Suprapubic skin (tissue), 4 donors: ENCODE results near the gene HHAT. TPM values are rescaled to one million over a fixed set of nuclear protein-coding genes. Genes with fewer than 3 reads are reported as not detected.

Experiments used
- DNase-seq, 2 donors: peaks; one replicate each; pipeline ENCODE4 v3.0.0-alpha.2; 2019; ENCODE audit warnings: low spot score in 2 of 2
- H3K27ac ChIP-seq: fragments of 200-600 bp; sonication (generic); one replicate; pipeline ENCODE4 v1.5.1; 2019
- H3K27me3 ChIP-seq: fragments of 200-600 bp; sonication (generic); one replicate; pipeline ENCODE4 v1.5.1; 2019
- H3K36me3 ChIP-seq: fragments of 200-600 bp; sonication (generic); one replicate; pipeline ENCODE4 v1.5.1; 2019
- H3K4me1 ChIP-seq: fragments of 200-600 bp; sonication (generic); one replicate; pipeline ENCODE4 v1.5.1; 2019
- H3K4me3 ChIP-seq: fragments of 200-600 bp; sonication (generic); one replicate; pipeline ENCODE4 v1.5.1; 2019; ENCODE audit warnings: mild to moderate bottlenecking
- H3K9me3 ChIP-seq: fragments of 200-600 bp; sonication (generic); one replicate; pipeline ENCODE4 v1.5.1; 2019
- EP300 ChIP-seq: sonication (generic); formaldehyde crosslinking; IDR thresholded peaks from one replicate; pipeline ENCODE4 v1.6.1; 2017; ENCODE audit warnings: antibody characterized with exemption
- POLR2A ChIP-seq, 2 donors: fragments of 450-650 bp; IDR thresholded peaks; one replicate each; pipeline ENCODE4 v1.6.1; 2017; ENCODE audit warnings: antibody characterized with exemption in 2 of 2, mild to moderate bottlenecking in 2 of 2, moderate library complexity in 2 of 2
- POLR2AphosphoS5 ChIP-seq, 3 donors: sonication (generic); formaldehyde crosslinking; IDR thresholded peaks; one replicate each; pipeline ENCODE4 v1.6.1; 2017; ENCODE audit warnings: antibody characterized with exemption in 3 of 3
- WGBS: methylation state at CpG from one replicate; pipeline ENCODE4 v1.1.5; 2018; 5-methylcytosine and 5-hydroxymethylcytosine counted together
- total RNA-seq, 4 donors: library from RNA; depleted of rRNA; stranded (reverse); fragments of >200 nt; gene quantifications; one replicate each; pipeline ENCODE4 v1.1.0, GENCODE V29; 2016
- TF ChIP-seq, protein P1 (sequence below), 2 donors: fragments of 200-600 bp in 1 of 2; fragments of 450-650 bp in 1 of 2; sonication (generic) in 1 of 2; IDR thresholded peaks; one replicate each; pipeline ENCODE4 v1.5.1; 2016 to 2019; ENCODE audit warnings: antibody characterized with exemption in 2 of 2, mild to moderate bottlenecking in 1 of 2, moderate library complexity in 1 of 2

The HHAT gene
- total RNA-seq, 4 donors from 2014 or later, result 4.1 to 20.0 (median 9.3) TPM

DNA sequence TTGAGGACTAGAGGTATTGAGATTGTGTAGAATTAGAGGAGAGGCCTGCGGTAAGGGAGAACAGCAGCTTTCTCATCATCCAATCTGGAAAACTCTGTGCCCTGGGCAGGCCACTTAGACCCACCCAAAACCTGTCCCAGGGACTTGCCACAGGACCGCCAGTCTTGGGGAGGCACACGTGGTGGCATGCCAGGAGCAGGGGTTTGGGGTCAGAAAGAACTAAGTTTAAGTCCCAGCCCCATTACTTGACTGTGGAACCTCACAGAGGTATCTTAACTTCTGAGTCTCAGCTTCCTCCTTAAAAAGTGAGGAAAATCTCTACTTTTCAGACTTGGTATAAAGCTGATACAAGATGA lies 356.6 kb downstream of the HHAT start:
- Histone ChIP-seq H3K4me1 (no peaks in the 10 kb centered on the region), H3K9me3 (no peaks in the 10 kb centered on the region), H3K4me3 (no peak overlapping the region), H3K27me3 (no peaks in the 10 kb centered on the region), H3K36me3 (peaks cover 7% of the 10 kb centered on the region), H3K27ac (no peak overlapping the region)
- 94% methylated on average over 3 of the region's 3 CpGs for WGBS
- DNase-seq, result no peak
- TF ChIP-seq POLR2AphosphoS5 (IDR thresholded peaks at IDR 0.05) (no peak), POLR2A (IDR thresholded peaks at IDR 0.05) (no peak), EP300 (no peak)
- TF ChIP-seq, protein P1, sequence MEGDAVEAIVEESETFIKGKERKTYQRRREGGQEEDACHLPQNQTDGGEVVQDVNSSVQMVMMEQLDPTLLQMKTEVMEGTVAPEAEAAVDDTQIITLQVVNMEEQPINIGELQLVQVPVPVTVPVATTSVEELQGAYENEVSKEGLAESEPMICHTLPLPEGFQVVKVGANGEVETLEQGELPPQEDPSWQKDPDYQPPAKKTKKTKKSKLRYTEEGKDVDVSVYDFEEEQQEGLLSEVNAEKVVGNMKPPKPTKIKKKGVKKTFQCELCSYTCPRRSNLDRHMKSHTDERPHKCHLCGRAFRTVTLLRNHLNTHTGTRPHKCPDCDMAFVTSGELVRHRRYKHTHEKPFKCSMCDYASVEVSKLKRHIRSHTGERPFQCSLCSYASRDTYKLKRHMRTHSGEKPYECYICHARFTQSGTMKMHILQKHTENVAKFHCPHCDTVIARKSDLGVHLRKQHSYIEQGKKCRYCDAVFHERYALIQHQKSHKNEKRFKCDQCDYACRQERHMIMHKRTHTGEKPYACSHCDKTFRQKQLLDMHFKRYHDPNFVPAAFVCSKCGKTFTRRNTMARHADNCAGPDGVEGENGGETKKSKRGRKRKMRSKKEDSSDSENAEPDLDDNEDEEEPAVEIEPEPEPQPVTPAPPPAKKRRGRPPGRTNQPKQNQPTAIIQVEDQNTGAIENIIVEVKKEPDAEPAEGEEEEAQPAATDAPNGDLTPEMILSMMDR (IDR thresholded peaks at IDR 0.05), result no peak

DNA sequence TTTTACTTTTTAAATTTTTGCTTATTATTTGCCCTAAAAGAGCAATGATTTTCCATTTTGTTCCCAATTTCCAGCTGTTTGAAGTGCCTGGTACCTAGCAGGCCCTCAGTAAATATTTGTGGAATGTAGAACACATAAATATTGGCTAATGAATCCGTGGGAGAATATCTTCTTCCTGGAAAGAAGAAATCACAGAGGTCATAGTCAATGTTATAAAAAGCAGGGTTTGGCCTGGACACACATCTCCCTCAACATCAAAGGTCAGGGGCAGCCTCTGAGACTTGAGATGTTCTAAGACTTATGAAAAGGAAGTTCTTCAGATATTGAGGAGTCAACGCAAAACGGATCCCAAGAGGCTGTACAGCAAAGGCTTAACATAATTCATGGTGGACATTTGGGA lies 358.1 kb downstream of the HHAT start:
- Histone ChIP-seq H3K27me3 (no peaks in the 10 kb centered on the region), H3K4me1 (no peaks in the 10 kb centered on the region), H3K36me3 (no peaks in the 10 kb centered on the region), H3K4me3 (no peak overlapping the region), H3K9me3 (no peaks in the 10 kb centered on the region), H3K27ac (no peak overlapping the region)
- DNase-seq, result no peak
- 62% methylated on average over 3 of the region's 3 CpGs for WGBS
- TF ChIP-seq, protein P1 (IDR thresholded peaks at IDR 0.05), result no peak
- no peak for TF ChIP-seq POLR2AphosphoS5 (IDR thresholded peaks at IDR 0.05)
- TF ChIP-seq POLR2A (IDR thresholded peaks at IDR 0.05), result no peak
- no peak for TF ChIP-seq EP300

DNA sequence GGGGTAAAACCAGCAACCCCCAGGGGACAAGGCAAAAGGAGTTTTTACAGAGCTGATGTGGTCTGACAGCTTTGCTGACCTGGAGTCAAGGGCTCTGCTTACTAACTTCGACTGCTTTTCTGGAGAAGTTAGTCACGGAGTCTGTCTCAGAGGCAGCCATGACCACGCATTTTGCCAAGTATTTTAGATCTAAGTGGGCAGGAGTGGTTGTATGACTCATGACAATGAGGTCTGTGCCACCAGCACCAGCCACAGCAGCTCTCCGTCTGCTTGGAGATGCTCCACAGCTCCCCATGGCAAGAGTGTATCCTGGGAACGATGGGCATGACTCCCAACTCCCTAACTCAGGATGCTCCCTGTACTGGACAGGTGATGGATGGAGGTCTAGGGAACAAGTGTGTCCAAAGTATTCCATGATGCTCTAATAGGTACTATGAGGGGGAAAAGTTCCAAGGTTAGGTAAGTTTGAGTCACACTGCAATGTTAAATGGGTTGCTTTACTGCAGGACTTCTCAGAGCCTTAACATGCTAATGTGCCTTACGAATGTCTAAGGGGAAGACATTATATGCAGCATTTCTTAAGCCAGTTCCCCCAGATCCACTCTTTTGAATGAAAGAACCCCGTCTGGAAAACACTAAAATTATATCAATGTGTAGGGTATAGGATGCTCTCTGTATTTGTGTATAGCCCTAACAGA lies 359.0 kb downstream of the HHAT start:
- H3K27me3 ChIP-seq, result no peaks in the 10 kb centered on the region
- TF ChIP-seq POLR2A (IDR thresholded peaks at IDR 0.05) (no peak), POLR2AphosphoS5 (IDR thresholded peaks at IDR 0.05) (no peak), EP300 (no peak)
- TF ChIP-seq, protein P1 (IDR thresholded peaks at IDR 0.05), result no peak
- no peak overlapping the region for H3K27ac ChIP-seq
- H3K4me1 ChIP-seq, result no peaks in the 10 kb centered on the region
- WGBS, result 68% methylated on average over 4 of the region's 7 CpGs
- H3K36me3 ChIP-seq, result no peaks in the 10 kb centered on the region
- no peak overlapping the region for H3K4me3 ChIP-seq
- DNase-seq, result no peak
- no peaks in the 10 kb centered on the region for H3K9me3 ChIP-seq

DNA sequence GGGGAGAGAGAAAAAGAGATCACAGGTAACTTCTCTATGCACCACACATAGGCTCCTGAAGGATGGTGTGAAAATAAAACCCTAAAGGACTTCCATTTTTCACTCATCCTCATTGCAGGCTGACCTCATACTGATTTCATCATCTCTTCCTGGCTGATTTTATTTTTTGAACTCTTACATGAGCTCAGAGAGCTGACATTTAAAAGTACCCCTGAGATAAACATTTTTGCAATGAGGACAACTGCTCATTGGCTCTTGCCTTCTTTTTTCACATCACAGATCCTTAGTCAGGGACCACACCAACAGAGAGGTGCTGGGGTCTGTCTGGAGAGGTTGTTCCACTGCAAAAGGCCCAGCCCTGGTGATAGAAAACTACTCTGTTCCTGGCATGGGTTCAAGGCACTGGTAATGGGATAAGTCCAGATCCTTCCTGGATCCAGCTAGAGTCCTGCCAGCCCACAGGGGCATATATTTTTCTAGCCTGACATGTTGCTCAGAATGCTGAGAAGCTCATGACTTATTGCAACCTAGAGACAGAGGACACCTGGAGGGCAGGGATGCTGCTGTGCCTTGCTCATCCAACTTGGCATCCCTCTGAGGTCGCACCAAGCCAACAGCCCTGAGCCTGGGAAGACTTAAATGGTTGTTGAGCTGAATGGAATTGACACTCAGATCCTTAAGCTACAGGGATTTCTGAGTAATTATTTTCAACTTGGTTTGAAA lies 360.0 kb downstream of the HHAT start:
- WGBS, result 55% methylated on average over 1 of the region's 1 CpG
- TF ChIP-seq, protein P1 (IDR thresholded peaks at IDR 0.05), result no peak
- no peak for TF ChIP-seq EP300
- TF ChIP-seq POLR2AphosphoS5 (IDR thresholded peaks at IDR 0.05), result no peak
- no peak for TF ChIP-seq POLR2A (IDR thresholded peaks at IDR 0.05)
- Histone ChIP-seq H3K4me1 (no peaks in the 10 kb centered on the region), H3K27me3 (no peaks in the 10 kb centered on the region), H3K9me3 (no peaks in the 10 kb centered on the region), H3K4me3 (no peak overlapping the region), H3K36me3 (no peaks in the 10 kb centered on the region), H3K27ac (no peak overlapping the region)
- no peak for DNase-seq

DNA sequence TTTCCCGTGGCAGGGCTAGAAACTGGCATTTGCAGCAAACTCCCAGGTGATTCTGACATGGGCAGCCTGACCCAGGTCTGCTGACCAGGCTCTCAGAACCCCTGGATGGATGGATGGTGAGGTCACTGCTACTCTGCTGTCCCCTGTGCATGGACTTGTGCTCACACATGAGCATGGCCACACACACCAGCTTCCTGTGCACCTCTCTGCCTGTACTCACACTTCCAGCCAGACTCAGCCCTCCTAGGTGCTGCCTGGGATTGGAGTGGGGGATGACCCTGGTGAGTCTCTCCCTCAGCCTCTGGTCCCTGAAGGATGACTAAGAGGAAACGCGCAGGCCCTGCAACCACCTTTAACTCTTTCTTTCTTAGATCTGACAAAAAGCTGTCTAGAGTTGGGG lies 361.1 kb downstream of the HHAT start:
- Histone ChIP-seq H3K27ac (no peak overlapping the region), H3K27me3 (no peaks in the 10 kb centered on the region), H3K4me3 (no peak overlapping the region), H3K4me1 (no peaks in the 10 kb centered on the region), H3K9me3 (no peaks in the 10 kb centered on the region), H3K36me3 (no peaks in the 10 kb centered on the region)
- TF ChIP-seq POLR2AphosphoS5 (IDR thresholded peaks at IDR 0.05) (no peak), EP300 (no peak), POLR2A (IDR thresholded peaks at IDR 0.05) (no peak)
- TF ChIP-seq, protein P1 (IDR thresholded peaks at IDR 0.05), result no peak
- no peak for DNase-seq
- 91% methylated on average over 3 of the region's 3 CpGs for WGBS
